GM13976 (cell line): ENCODE measurements around the gene NCLN.
"Not testable (repeated sequence)": the region's sequence is repeated elsewhere in the genome, so short reads cannot be mapped to it uniquely, and the experiment has no call there.

Source experiments
- DNase-seq: peaks from one replicate; pipeline ENCODE4 v3.0.0; 2012; ENCODE audit warnings: low spot score
- CTCF ChIP-seq: IDR thresholded peaks from 2 replicates; pipeline ENCODE4 v1.5.1; 2012; ENCODE audit warnings: borderline replicate concordance, mild to moderate bottlenecking; ENCODE audit not compliant: insufficient read depth; ENCODE audit errors: extremely low read depth, missing control alignments, control extremely low read depth
- in situ Hi-C: fragments of 300-500 bp; cut with MboI; formaldehyde crosslinking; loops from one replicate; pipeline ENCODE4 v1.12.0; 2022; ENCODE audit warnings: low sequenced_read_pairs, mixed read lengths, inconsistent platforms; ENCODE audit not compliant: unreplicated experiment

Gene NCLN

GRCh38 chr19:3201072-3201700, 15.5 kb downstream of the NCLN start:
- DNase-seq = no peak
- no peak for TF ChIP-seq CTCF
- in situ Hi-C loops = no loop called here

GRCh38 chr19:3201911-3202310, 16.2 kb downstream of the NCLN start:
- no peak for DNase-seq
- no peak for TF ChIP-seq CTCF
- in situ Hi-C loops = no loop called here

- in situ Hi-C loops = no loop called here
- DNase-seq = no peak
- TF ChIP-seq CTCF = no peak
These were observed 16.6 kb downstream of the NCLN start for GRCh38 chr19:3202346-3202745.

GRCh38 chr19:3202895-3203294, 17.2 kb downstream of the NCLN start:
- DNase-seq, in situ Hi-C loops: not testable (repeated sequence)

- no peak for TF ChIP-seq CTCF
- in situ Hi-C loops = no loop called here
- DNase-seq = no peak
These were observed 18.3 kb downstream of the NCLN start for GRCh38 chr19:3203805-3204645.

GRCh38 chr19:3204646-3205275, 19.0 kb downstream of the NCLN start:
- no peak for TF ChIP-seq CTCF
- DNase-seq = no peak
- in situ Hi-C loops = no loop called here
